Bronchial epithelial cell (primary cell): ENCODE measurements around the gene EXOSC7. TPM values are rescaled to one million over a fixed set of nuclear protein-coding genes. Genes with fewer than 3 reads are reported as not detected.
A peak's percentile ranks its signal among the peaks of the same experiment; 100 is the strongest.

Source experiments
- DNase-seq: peaks from one replicate; pipeline ENCODE4 v3.0.0-alpha.2; 2010; ENCODE audit warnings: low read depth
- FAIRE-seq: peaks from 2 replicates; lab custom pipeline; 2011; peaks lifted over from hg19 to GRCh38; lab: Jason Lieb, UNC
- H3K27me3 ChIP-seq: 2 replicates; pipeline ENCODE4 v1.5.1; 2011; ENCODE audit warnings: low read length; ENCODE audit not compliant: control insufficient read depth, insufficient read depth
- H3K36me3 ChIP-seq: 2 replicates; pipeline ENCODE4 v1.5.1; 2011; ENCODE audit warnings: low read length; ENCODE audit not compliant: control insufficient read depth, insufficient read depth
- H3K4me3 ChIP-seq: 2 replicates; pipeline ENCODE4 v1.5.1; 2011; ENCODE audit warnings: mild to moderate bottlenecking, low read depth, low read length, control low read depth
- CTCF ChIP-seq: IDR thresholded peaks from 2 replicates; pipeline ENCODE4 v1.5.1; 2011; ENCODE audit warnings: mild to moderate bottlenecking, moderate library complexity, low read length, control low read depth, inconsistent platforms; ENCODE audit not compliant: insufficient read depth, severe bottlenecking
- total RNA-seq: library from RNA; depleted of rRNA; stranded (reverse); fragments of >200 nt; gene quantifications from 2 replicates; pipeline ENCODE4 v1.2.1, GENCODE V29; 2014

The EXOSC7 gene
- total RNA-seq, 1 donor from 2014 or later: 70.3 TPM

GRCh38 chr3:45056608-45057301 lies 80.7 kb downstream of the EXOSC7 start:
- no peak for TF ChIP-seq CTCF
- Histone ChIP-seq H3K27me3 (no peaks in the 10 kb centered on the region), H3K4me3 (no peak overlapping the region), H3K36me3 (no peaks in the 10 kb centered on the region)
- DNase-seq (no peak), FAIRE-seq (no peak)

- FAIRE-seq (no peak), DNase-seq (peak; percentile 55)
- no peak for TF ChIP-seq CTCF
- Histone ChIP-seq H3K4me3 (no peak overlapping the region), H3K27me3 (no peaks in the 10 kb centered on the region), H3K36me3 (no peaks in the 10 kb centered on the region)
Observed at GRCh38 chr3:45057557-45057956, 81.5 kb downstream of the EXOSC7 start.

- H3K27me3 ChIP-seq: no peaks in the 10 kb centered on the region
- H3K4me3 ChIP-seq: no peak overlapping the region
- no peak for FAIRE-seq
- no peaks in the 10 kb centered on the region for H3K36me3 ChIP-seq
- no peak for TF ChIP-seq CTCF
- no peak for DNase-seq
Observed at GRCh38 chr3:45059132-45059531, 83.1 kb downstream of the EXOSC7 start.

DNA sequence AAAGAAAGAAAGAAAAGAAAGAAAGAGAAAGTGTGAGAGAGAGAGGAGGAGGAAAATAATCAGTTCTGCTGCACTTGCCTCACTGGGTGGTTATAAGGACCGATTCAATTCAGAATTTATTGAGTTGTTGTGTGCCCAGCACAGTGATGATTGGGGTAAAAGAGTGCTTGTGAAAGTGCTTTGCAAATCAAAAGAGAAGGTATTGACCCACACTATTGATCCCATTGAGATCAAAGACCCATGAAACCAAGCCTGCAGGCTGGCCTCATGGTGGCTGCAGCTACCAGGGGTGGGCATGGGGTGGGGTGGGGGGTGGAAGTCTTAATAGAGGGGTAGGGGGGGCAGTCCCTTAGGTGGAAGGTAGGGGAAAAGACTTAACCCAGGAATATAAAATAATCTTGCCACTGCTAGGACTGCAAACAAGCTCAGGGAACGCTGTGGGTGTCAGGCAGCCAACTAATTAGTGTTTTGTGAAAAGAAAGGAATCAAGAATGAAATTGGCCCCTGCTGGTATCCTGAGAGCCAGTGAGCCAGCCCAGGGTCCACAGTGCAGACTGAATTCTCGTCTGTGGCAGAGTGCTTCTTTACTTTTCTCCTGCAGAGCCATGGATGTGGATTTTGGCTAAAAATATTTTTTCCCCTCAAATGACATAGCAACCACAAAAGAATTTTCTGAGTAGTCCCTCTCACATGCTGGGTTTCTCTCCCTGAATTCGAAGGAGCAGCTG lies 84.3 kb downstream of the EXOSC7 start:
- no peak for DNase-seq
- Histone ChIP-seq H3K27me3 (no peaks in the 10 kb centered on the region), H3K4me3 (no peak overlapping the region), H3K36me3 (no peaks in the 10 kb centered on the region)
- TF ChIP-seq CTCF: no peak
- FAIRE-seq: no peak

Other genes starting within 250 kb of the EXOSC7 start
- gene ZNF501, start 246.6 kb upstream of the EXOSC7 start, total RNA-seq: 5.5 and 6.8 TPM in 2 replicates
- gene KIAA1143, start 214.6 kb upstream of the EXOSC7 start, total RNA-seq: 11.0 and 11.3 TPM in 2 replicates
- 0.53 and 0.64 TPM in 2 replicates for gene KIF15, start 214.4 kb upstream of the EXOSC7 start, total RNA-seq
- 17.1 and 25.7 TPM in 2 replicates for gene TMEM42, start 114.3 kb upstream of the EXOSC7 start, total RNA-seq
- gene TGM4, start 101.6 kb upstream of the EXOSC7 start, total RNA-seq: under 0.01 TPM in 2 replicates
- gene ZDHHC3, start 70 bp upstream of the EXOSC7 start, total RNA-seq: 62.1 and 91.1 TPM in 2 replicates
- 0.13 TPM in 1 of 2 replicates, not detected in the other for gene CLEC3B, start 50.1 kb downstream of the EXOSC7 start, total RNA-seq
- 41.3 and 64.9 TPM in 2 replicates for gene CDCP1, start 170.1 kb downstream of the EXOSC7 start, total RNA-seq